ENCODE measurements around the gene SPTB.

- TF ChIP-seq CTCF (IDR thresholded peaks at IDR 0.05; ENCODE audit: low read length) (no peak), EZH2 (optimal IDR thresholded peaks at IDR 0.05; ENCODE audit: low read depth, low read length) (no peak)
Measured at GRCh38 chr14:64748521-64748920, 131.2 kb downstream of the SPTB start.
